ENCODE results near the gene SERPINA4.

GRCh38 chr14:94615823-94616570 lies 54.8 kb downstream of the SERPINA4 start:
- TF ChIP-seq MAX (IDR thresholded peaks at IDR 0.05; ENCODE audit: insufficient read depth, insufficient read length) (no peak), CTCF (IDR thresholded peaks at IDR 0.05; ENCODE audit: extremely low read depth in 1 of 2, insufficient read depth in 1 of 2, low read depth in 1 of 2, low read length in 2 of 2) (no peak), MYC (IDR thresholded peaks at IDR 0.05; ENCODE audit: low read depth, low read length) (no peak), POLR2A (IDR thresholded peaks at IDR 0.05; ENCODE audit: low read depth, low read length) (no peak), EZH2 (IDR thresholded peaks at IDR 0.05; ENCODE audit: borderline replicate concordance, low read depth, low read length, severe bottlenecking) (no peak), POLR2AphosphoS5 (IDR thresholded peaks at IDR 0.05; ENCODE audit: insufficient read depth, low read depth, low read length) (no peak), FOS (IDR thresholded peaks at IDR 0.05; ENCODE audit: borderline replicate concordance, insufficient read depth, low read length) (no peak), JUN (IDR thresholded peaks at IDR 0.05; ENCODE audit: borderline replicate concordance, insufficient read depth, insufficient read length, low read depth) (no peak), GATA2 (IDR thresholded peaks at IDR 0.05; ENCODE audit: insufficient read depth, insufficient read length, low read depth, low read length) (no peak)

All from endothelial cell of umbilical vein (primary cell).